ENCODE measurements around the gene SLC39A3.

SLC39A3 gene

DNA sequence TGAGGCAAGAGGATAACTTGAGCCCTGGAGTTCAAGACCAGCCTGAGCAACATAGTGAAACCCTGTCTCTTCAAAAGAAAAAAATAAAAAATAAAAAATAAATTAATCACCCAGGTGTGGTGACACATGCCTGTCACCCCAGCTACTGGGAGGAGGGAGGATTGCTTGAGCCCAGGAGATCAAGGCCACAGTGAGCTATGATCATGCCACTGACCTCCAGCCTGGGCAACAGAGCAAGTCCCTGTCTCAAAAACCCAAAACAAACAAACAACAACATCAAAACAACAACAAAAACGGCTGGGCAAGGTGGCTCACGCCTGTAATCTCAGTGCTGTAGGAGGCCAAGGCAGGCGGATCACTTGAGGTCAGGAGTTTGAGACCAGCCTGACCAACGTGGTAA lies 4.3 kb upstream of the SLC39A3 start:
- DNase-seq: no peak

DNA sequence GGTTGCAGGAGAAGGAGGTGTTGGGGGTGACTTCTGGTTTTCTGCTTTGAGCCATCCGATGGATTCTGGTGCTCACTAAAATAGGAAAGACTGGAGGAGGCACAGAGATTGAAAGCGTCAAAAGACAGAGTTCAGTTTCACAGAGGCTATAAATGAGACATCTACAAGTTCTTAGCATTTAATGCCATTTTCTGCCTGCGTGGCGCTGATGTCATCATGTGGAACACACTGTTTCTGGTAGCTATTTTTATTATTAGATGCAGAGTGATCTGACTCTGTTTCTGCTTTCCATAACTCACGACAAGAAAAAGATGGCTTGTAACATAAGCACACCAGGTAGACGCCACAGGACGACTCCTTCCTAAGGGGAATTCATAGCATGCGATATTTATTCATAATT lies 3.3 kb upstream of the SLC39A3 start:
- DNase-seq: no peak

DNA sequence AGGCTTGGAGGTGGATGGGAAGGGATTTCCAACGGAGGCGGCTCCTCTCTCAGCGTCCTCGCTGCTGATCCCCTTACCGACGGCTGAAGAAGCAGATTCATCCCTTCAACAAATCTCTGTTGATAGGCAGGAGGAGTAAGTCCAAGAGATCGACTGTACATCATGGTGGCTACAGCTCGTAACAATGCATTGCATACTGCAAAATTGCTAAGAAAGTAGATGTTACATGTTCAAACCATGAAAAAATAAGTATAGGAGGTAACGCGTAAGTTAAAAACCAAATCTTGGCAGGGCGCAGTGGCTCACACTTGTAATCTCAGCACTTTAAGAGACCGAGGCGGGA lies 468 bp upstream of the SLC39A3 start:
- no peak for DNase-seq

DNA sequence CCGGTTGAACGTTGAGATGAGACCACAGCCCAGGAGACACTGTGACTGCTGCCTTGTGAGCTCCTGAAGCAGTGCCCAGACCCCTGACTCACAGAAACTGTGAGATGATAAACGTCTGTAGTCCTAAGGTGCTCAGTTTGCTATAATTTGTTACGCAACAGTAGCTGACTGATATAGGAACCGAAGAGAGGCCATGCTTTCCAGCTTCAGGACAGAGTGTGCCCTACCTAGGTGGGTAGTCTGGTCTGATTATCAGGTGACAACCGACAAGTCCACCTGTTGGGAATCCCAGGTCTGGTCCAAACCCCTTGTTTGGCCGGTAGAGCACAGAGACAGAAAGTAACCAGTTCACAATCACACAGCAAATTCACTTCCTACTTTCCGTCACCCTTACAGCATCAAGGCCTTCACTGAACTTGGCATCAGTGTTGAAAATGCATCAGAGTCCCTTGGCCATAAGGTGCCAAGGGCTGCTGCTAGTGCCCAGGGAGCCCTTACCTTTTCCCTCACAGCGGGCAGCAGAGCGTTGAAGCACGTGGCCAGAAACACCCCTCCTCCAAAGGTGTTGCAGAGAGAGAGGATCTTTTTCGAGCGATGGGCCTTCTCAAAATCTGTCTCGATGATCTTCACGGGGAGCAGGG lies 3.1 kb downstream of the SLC39A3 start:
- DNase-seq: no peak

DNA sequence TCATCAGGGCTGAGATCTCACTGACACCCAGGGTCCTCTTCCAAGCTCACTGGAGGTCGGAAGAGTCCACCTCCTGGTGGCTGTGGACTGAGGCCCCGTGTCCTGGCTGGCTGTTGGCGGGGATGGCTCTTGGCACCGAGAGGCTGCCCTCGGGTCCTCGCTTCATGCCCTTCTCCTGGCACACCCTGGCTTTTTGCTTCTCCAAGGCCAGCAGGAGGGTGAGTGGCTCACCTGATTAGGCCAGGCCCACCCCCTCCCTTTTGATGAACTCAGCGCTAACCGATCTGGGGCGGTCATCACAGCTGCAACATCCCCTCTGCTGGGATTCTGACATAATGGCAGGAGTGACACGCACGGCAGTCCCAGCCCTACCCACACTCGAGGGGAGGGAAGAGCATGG lies 4.4 kb downstream of the SLC39A3 start:
- DNase-seq: no peak

DNA sequence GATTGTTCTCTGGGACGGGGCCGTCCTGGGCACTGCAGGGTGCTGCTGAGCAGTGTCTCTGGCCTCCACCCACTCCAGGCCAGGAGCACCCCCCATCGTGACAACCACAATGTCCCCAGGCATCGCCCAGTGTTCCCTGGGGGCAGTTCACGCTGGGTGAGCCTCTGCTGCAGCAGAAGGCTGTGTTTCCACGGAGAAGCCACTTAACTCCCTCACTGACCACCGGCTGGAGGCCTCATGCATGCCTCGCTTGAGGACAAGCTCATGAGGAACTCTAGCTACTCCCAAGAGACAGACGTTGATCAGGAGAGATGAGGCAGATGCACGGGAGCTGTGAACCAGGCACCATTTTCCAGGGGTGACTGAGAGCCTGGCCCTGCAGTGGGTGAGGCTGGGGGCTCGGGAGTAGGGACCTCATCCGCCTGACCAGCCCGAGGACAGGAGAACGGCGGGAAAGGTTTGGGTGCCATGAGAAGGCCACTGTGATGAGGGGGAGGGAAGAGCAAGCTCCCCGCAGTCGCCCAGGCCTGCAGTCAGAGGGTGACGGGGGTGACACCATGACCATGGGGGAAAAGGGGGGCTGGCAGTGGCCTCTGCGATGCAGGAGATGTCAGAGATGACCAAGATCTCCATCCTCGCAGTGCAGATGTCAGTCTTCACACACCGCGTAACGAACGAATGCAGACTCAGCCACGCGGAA lies 5.1 kb downstream of the SLC39A3 start:
- no peak for DNase-seq

DNA sequence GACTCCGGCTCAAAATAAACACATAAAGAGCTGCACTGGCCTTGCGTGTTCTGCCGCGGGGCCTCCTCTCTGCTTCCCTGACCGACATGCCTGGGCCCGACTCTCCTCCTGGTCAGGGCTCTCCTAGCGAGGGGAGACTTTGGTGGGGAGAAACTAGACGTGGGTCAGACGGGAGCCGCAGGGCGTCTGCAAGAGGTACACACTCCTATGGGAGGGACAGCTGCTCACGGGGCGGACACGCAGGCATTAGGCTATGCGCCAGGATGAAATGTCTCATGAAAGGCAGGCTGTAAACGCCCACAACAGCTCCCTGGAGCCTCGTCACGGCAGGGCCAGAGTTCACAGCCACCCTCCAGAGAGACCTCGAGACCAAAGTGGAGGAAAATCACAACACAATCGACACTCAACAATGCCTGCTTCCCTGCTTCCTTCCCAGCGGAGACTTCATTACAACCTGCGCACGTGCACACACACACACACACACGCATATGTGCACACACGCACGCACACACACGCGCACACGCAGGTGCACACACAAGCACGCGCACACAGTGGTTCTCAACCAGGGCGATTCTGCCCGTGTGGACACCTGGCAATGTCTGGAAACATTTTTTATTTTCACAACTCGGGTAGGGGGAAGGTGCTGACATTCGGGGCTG lies 5.8 kb downstream of the SLC39A3 start:
- DNase-seq: no peak

DNA sequence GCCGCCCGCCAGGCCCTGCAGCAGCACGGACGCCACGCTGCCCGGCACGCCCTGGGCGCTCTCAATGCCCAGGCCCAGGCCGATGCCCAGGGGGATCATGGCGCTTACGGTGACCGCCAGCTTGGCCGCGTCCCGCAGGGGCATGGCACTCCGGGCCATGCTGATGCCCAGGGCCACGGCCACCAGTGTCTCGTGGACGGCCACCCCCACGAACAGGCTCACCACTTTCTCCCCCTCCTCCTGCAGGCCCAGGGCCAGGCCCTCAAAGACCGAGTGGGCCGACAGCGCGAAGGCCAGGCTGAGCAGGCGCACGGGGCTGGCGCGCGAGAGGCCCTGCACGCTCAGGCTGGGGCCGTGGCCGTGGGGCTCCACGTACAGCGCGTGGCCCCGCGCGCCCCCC lies 6.9 kb downstream of the SLC39A3 start:
- no peak for DNase-seq

DNA sequence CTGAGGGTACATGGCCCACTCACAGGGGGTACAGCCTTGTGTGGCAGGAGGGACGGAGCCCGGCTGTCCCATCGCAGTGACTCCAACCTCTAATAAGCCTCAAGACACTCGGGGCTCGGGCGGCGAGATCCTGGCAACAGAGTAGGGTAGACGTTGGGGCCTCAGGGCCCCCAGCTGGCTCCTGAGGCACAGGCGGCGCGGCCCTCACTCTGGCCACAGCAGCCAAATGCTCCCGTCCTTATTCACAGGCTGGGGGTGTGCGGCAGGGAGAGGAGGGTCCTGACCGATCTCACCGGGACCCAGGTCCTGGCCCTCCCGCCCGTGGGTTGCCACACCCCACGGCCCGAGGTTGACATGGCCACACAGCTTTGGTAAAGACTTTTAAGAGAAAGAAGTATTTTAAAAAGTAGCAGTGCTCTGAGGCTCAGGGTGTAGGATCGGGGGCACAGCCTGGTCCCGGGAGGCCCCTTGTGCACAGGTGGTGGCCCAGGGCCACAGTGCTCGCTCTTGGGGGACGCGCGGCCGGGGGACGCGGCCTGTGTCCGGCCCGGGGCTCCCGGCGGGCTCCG lies 7.6 kb downstream of the SLC39A3 start:
- DNase-seq: no peak

DNA sequence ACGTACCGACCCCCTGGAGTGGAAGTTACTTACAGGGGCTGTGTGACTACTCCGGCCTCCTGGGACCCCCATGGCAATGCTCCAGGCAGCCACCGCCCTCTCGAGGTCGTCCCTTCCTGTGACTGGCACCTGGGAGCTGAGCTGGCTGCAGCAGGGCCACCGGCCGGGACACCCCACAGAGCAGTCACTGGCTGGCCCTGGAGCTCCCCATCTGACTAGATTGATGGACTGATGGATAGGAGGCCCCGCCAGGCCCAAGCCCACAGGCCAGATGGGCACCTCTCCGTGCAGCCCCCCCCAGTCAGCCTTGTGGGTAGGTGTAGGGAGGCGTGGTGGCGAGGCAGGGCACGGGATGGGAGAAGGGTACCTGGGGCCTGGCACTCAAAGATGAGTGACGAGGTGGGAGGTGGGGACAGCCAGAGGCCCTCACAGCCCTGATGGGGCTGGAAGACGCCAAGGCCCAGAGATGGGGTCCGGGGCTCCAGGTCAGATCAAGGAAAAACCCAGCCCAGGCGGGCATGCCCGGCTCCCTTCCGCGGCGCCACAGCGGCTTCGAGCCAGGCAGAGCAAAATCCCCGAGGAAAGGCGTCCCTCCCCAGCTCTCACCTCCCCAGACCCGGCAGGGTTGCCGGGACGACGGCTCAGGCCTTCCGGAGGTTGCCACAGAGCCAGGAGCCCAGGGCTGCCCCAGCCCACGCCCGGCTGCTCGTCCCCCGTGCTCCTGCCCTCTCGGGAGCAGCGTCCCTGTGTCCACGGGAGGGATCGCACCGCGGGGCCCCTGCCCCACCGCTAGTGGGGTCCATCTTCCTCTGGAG lies 8.4 kb downstream of the SLC39A3 start:
- no peak for DNase-seq

DNA sequence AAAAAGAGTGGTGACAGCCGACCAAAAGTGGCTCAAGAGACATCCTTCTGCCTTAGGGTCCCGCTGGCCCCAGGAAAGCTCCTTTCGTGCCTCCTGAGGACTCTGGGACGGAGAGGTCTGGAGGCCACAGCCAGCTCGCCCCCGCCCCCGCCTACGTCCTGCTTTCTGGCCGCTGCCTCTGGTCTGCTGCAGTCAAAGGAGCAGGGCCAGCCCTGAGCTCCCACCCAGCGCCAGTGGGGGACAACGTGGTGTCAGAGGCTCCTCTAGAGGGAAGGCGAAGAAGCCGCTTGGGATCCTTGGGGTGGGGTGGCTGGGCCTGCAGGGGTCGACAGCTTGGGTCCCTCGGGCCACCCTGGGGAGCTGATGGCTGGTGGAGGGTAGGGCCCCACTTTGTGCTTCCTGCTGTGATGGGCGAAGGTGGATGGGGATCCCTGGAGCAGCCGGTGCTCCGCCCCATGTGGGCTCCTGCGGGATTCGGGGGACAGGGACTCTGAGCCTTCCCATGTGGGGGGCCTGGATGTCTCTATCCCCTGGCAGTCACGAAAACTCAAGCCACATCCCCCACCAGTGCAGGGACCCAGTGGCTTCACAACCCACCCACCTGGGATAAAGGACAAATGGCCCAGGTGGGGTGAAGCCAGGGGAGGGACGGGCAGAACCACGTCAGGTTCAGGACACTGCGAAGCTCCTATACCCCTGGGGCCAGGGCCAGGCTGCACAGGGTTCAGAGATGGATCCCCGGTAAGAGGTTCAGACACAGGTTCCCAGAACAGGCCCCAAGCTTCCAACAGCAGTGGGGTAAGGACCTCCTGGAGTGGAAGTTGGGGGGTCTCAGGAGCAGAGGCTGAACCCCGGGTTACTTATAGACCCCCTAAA lies 9.6 kb downstream of the SLC39A3 start:
- DNase-seq: no peak

DNA sequence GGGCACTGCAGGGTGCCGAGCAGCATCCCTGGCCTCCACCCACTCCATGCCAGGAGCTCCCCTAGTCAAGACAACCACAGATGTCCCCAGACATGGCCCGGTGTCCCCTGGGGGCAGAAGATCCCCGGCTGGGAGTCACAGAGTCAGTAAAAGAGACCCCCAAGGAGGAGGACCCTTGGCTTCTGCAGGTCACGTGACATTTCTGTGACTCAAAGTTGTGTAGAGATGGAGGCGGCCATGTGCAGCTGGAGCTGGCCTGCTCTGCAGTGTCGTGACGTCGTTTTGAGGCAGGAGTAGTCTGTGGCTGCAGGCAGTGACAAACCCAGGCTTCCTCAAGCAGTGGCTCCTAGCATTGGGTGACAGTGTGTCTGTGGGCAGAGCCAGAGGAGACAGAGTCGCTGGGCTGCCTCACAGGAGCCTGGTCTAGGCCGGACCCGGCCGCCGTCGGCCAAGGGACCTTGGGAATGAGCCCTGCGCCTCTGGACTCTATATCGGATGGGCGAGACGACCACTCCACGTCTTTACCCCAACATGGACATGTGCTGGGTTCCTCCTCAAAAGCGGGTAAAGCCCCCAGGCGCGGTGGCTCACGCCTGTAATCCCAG lies 10.9 kb downstream of the SLC39A3 start:
- DNase-seq: no peak

DNA sequence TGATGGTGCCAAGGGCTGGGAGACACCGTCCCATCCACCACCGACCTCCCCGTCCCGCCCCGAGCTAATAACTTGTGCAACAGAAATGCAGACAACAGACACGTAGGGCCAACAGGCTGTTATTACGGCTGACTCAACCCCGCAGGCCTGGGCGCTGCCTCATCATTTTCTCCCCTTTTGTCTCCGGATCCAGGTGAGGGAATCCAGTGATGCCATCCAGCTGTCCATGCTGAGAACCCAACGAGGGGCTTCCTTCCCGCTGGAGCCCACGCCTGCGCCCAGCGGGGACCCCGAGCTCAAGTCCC lies 12.2 kb downstream of the SLC39A3 start:
- DNase-seq: no peak

DNA sequence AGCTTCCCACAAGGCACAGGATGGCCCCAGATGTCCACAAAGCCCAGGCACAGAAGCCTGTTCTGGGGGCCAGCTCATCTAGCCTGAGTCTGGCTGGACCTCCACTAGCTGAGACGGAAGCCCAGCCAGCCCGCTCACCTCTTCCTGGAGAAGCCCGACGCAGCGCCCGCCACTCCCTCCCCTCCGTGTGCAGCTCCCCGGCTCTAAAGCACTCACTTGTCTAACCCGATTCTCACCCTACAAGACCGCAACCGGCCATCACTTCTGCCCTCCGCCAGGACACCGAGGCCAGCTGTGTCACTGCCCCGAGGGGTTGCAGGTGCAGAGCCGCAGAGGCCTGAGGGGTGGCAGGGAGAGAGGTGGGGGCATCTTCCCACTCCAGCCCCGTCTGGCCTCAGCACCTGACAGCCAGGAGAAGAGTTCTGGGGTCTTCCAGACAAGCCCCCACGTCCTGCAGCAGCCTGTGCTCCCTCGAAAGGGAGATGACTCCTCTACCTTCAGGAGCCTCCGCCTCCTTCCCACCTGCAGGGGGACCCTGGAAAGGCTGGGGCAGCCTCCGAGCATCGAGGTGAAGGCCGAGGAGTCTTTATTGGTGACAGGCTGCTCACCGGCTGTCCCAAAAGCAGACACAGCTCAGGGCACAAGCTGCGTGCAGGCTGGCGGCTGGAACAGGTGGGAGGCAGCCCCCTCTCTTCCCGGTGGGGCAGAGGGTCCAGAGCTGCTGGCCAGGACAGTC lies 12.7 kb downstream of the SLC39A3 start:
- no peak for DNase-seq

DNA sequence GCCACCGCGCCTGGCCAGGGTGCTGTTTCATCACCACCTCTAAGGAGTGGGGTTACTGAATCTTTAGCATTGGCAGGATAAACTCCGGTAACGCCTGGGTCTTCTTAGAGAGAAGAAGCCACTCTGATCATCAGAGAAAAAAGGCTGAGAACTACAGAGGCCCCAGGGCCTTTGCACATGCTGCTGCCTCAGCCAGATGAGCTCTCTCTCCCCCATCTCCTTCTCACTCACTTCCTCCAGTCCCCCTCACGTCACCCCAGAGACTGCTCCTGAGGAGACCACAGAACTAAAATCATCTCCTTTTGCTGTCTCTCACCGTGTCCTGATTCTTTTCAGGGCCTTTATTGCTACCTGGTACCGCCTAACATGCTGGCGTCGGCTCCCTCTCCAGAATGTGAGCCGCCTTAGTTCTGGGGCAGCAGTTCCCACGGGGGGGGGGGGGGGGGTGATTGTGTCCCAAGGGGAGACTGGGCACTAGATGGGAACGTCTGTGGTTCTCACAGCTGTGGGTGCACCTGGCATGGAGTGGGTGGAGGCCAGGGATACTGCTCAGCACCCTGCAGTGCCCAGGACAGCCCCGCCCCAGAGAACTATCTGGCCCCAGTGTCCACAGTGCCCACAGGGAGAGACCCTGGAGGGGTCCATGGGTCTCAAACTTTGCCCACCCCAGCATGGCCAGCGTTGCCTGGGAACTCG lies 13.5 kb downstream of the SLC39A3 start:
- DNase-seq: no peak

DNA sequence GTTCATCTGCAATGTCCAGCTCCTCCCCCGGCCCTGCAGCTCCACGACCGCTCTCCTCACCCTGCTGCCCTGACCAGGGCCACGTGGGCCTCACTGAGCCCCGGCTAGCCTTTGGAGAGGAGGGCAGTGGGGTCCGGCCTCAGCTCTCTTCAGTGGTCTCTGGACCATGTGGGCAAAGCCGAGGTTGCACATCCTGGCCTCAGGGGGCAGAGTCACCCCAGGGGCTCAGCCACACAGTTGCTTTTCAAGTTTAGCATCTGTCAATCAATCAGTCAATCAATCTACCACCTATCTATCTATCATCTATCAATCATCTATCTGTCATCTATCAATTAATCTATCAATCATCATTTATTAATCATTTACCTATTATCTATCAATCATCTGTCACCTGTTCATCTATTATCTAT lies 15.7 kb downstream of the SLC39A3 start:
- no peak for DNase-seq

DNA sequence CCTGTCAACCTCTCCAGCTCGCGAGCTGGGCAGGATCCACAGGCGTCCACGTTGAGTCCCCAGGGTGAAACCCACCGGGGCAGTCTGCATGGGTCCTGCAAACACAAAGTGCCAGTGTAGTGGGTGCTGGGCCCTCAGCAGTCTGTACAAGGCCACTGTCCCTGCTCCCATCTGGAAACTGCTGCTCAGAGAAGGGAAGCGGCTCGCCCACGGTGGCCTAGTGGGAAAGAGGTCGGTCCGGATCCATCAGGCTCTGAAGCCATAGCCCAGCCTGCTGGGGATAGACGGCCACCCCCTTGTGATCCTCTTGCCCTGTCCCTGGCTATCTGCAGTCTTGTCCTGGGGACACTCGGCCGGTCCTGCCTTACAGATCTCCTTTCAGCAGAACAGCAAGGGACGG lies 16.1 kb downstream of the SLC39A3 start:
- DNase-seq: no peak

DNA sequence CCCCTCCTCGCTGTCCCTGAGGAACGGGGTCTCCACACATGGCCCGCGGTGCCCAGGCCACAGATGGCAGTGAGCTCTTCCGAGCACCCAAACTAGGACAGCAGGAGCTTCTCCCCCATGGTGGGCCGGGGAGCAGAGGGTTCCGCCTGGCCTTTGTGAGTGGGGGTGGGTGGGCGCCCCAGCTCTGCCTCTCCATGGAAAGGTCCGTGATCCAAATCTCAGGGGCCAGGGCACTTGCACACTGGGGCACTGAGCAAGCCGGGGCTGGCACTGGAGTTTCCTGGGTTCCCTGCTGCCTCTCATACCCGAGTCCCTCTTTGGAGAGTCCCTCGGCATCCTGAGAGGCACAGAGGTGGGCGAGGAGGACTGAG lies 16.5 kb downstream of the SLC39A3 start:
- DNase-seq: no peak

DNA sequence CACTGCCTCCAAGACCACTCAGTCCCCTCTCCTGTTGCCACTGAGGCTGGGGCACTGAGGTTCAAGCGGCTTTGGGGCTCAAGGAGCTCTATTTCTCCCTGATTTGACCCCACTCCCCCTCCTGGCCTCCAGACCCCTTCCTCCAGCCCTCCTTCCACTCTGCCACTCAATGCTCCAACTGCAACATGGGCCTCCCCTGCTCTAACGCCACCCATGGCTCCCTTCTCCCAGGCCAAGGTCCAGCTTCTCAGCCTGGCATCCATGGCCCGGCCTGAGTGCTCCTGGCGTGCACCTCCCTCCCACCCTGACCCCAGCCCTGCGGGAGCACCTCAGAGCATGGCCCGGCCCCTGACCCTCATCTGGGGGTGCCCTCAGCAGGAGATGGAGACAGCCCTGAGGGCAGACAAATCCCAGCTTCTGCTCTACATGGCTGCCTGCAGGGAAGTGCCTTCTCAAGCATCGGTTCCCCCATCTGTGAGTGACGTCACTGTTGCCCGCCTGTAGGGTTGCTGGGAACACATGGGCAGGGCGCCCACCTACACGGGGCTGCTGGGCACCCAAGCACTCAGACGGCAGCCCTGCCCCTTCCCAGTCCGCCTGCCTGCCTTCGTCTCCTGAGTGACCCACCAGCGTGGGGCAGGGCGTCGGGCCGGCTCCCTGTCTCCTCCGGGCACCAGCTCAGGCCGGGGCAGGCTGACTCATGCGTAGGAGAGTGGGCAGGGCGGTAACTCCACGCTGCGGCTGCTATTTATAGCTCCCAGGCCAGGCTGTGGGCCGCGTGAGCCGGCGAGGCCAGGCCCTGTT lies 17.1 kb downstream of the SLC39A3 start:
- DNase-seq: no peak
